Neuronal stem cell (in vitro differentiated cells): ENCODE measurements around the gene GDA.
A peak's percentile ranks its signal among the peaks of the same experiment; 100 is the strongest.

Experiments used
- DNase-seq: peaks from one replicate; pipeline ENCODE4 v3.0.0-alpha.2; 2013; ENCODE audit warnings: low spot score
- H2AFZ ChIP-seq: one replicate; pipeline ENCODE4 v1.6.1; 2013; ENCODE audit warnings: mild to moderate bottlenecking, low read length, inconsistent platforms
- H2AK5ac ChIP-seq: 2 replicates; pipeline ENCODE4 v1.6.1; 2013; ENCODE audit warnings: low read depth, mild to moderate bottlenecking, inconsistent platforms, low read length, moderate library complexity, mixed read lengths
- H2BK120ac ChIP-seq: 2 replicates; pipeline ENCODE4 v1.6.1; 2013; ENCODE audit warnings: low read depth, mild to moderate bottlenecking, inconsistent platforms, low read length, moderate library complexity, mixed read lengths
- H2BK12ac ChIP-seq: one replicate; pipeline ENCODE4 v1.6.1; 2013; ENCODE audit warnings: low read length, inconsistent platforms
- H2BK15ac ChIP-seq: 2 replicates; pipeline ENCODE4 v1.6.1; 2013; ENCODE audit warnings: mild to moderate bottlenecking, low read length, inconsistent platforms, mixed read lengths
- H2BK5ac ChIP-seq: one replicate; pipeline ENCODE4 v1.6.1; 2013; ENCODE audit warnings: inconsistent platforms, mild to moderate bottlenecking, low read length, moderate library complexity
- H3K14ac ChIP-seq: one replicate; pipeline ENCODE4 v1.6.1; 2013; ENCODE audit warnings: low read length, inconsistent platforms
- H3K18ac ChIP-seq: 2 replicates; pipeline ENCODE4 v1.6.1; 2013; ENCODE audit warnings: low read length, inconsistent platforms
- H3K23ac ChIP-seq: 2 replicates; pipeline ENCODE4 v1.6.1; 2013; ENCODE audit warnings: low read depth, mild to moderate bottlenecking, mixed read lengths, low read length, inconsistent platforms; ENCODE audit not compliant: poor library complexity
- H3K27ac ChIP-seq: replicated peaks from 3 replicates; pipeline ENCODE4 v1.5.1; 2013; ENCODE audit warnings: low read length, inconsistent platforms
- H3K27me3 ChIP-seq, 3 experiments: 2 replicates each; pipeline ENCODE4 v1.6.1; 2013; ENCODE audit warnings: low read length in 3 of 3, mild to moderate bottlenecking in 2 of 3, inconsistent platforms in 1 of 3, low read depth in 1 of 3, mixed read lengths in 1 of 3, moderate library complexity in 1 of 3; ENCODE audit not compliant: control insufficient read depth in 3 of 3, insufficient read depth in 3 of 3
- H3K36me3 ChIP-seq, 2 donors: replicated peaks in 1 of 2; 2 replicates each; pipeline ENCODE4 v1.6.1; 2013; ENCODE audit warnings: low read length in 2 of 2; ENCODE audit not compliant: control insufficient read depth in 2 of 2, insufficient read depth in 2 of 2
- H3K4ac ChIP-seq: 2 replicates; pipeline ENCODE4 v1.6.1; 2013; ENCODE audit warnings: inconsistent platforms, mild to moderate bottlenecking, low read length, moderate library complexity
- H3K4me1 ChIP-seq, 2 donors: 1 replicate in 1 of 2; 2 replicates in 1 of 2; pipeline ENCODE4 v1.6.1; 2013; ENCODE audit warnings: low read length in 2 of 2, low read depth in 1 of 2; ENCODE audit not compliant: control insufficient read depth in 2 of 2, insufficient read depth in 1 of 2
- H3K4me2 ChIP-seq: one replicate; pipeline ENCODE4 v1.6.1; 2013; ENCODE audit warnings: mild to moderate bottlenecking, low read length, inconsistent platforms; ENCODE audit not compliant: insufficient read depth, poor library complexity, severe bottlenecking
- H3K4me3 ChIP-seq, 2 donors: 2 replicates each; pipeline ENCODE4 v1.5.1; 2013; ENCODE audit warnings: low read length in 2 of 2, mild to moderate bottlenecking in 2 of 2, inconsistent platforms in 1 of 2, moderate library complexity in 1 of 2
- H3K79me1 ChIP-seq: one replicate; pipeline ENCODE4 v1.6.1; 2013; ENCODE audit warnings: low read depth, mild to moderate bottlenecking, inconsistent platforms, low read length, moderate library complexity
- H3K9ac ChIP-seq: one replicate; pipeline ENCODE4 v1.6.1; 2013; ENCODE audit warnings: mild to moderate bottlenecking, low read depth, low read length, inconsistent platforms; ENCODE audit not compliant: poor library complexity
- H3K9me3 ChIP-seq, 2 donors: replicated peaks in 1 of 2; 2 replicates each; pipeline versions ENCODE3 to v1.6.1; 2013; ENCODE audit warnings: low read length in 2 of 2, mild to moderate bottlenecking in 2 of 2, inconsistent platforms in 1 of 2, low read depth in 1 of 2, mixed read lengths in 1 of 2, moderate library complexity in 1 of 2; ENCODE audit not compliant: control insufficient read depth in 2 of 2, insufficient read depth in 1 of 2
- H4K8ac ChIP-seq: one replicate; pipeline ENCODE4 v1.6.1; 2013; ENCODE audit warnings: low read depth, mild to moderate bottlenecking, inconsistent platforms, low read length, moderate library complexity
- H4K91ac ChIP-seq: one replicate; pipeline ENCODE4 v1.6.1; 2013; ENCODE audit warnings: low read length, low read depth, mild to moderate bottlenecking, inconsistent platforms; ENCODE audit not compliant: poor library complexity
- WGBS, 2 donors: extraction: QIAGEN DNeasy Blood & Tissue Kit; methylation state at CpG; one replicate each; pipeline ENCODE4 v1.1.7; 2013; ENCODE audit warnings: missing lambda C conversion rate in 2 of 2, mixed read lengths in 1 of 2; ENCODE audit not compliant: insufficient read length in 2 of 2, insufficient replicate concordance in 1 of 2; ENCODE audit errors: extremely low coverage in 2 of 2; 5-methylcytosine and 5-hydroxymethylcytosine counted together

The GDA gene

GRCh38 chr9:72274916-72275315 lies 125.7 kb downstream of the GDA start:
- no peak for DNase-seq
- Histone ChIP-seq H3K4me2 (no peak overlapping the region), H3K14ac (no peak overlapping the region), H3K27ac (no peak overlapping the region), H3K4me1 (no peaks in the 10 kb centered on the region), H2BK15ac (no peak overlapping the region), H4K91ac (no peak overlapping the region), H3K27me3 (peaks cover 0 to 9% (median 0%) of the 10 kb centered on the region in 3 experiments), H2AFZ (no peak overlapping the region), H3K9ac (peak overlapping the region; percentile 71), H3K4ac (no peak overlapping the region), H4K8ac (no peak overlapping the region), H3K23ac (no peak overlapping the region), H3K4me3 (no peak overlapping the region), H3K79me1 (no peaks in the 10 kb centered on the region), H2BK120ac (no peak overlapping the region), H3K9me3 (no peaks in the 10 kb centered on the region), H2BK5ac (no peak overlapping the region), H3K18ac (no peak overlapping the region), H3K36me3 (no peaks in the 10 kb centered on the region), H2BK12ac (no peak overlapping the region), H2AK5ac (no peak overlapping the region)
- 100% methylated on average over 1 of the region's 3 CpGs; no CpG with 5 or more reads in 1 of the 2 donors for WGBS, 2 donors

- Histone ChIP-seq H2BK12ac (no peak overlapping the region), H2AFZ (no peak overlapping the region), H3K23ac (no peak overlapping the region), H3K27ac (no peak overlapping the region), H3K9ac (no peak overlapping the region), H3K4me2 (no peak overlapping the region), H3K9me3 (no peaks in the 10 kb centered on the region), H3K36me3 (no peaks in the 10 kb centered on the region), H3K4me3 (no peak overlapping the region), H2BK5ac (no peak overlapping the region), H2BK120ac (no peak overlapping the region), H2AK5ac (no peak overlapping the region), H3K4me1 (no peaks in the 10 kb centered on the region), H3K14ac (no peak overlapping the region), H3K4ac (no peak overlapping the region), H3K18ac (no peak overlapping the region), H4K91ac (no peak overlapping the region), H3K27me3 (peaks cover 0 to 9% (median 0%) of the 10 kb centered on the region in 3 experiments), H3K79me1 (no peaks in the 10 kb centered on the region), H4K8ac (no peak overlapping the region), H2BK15ac (no peak overlapping the region)
- no CpG with 5 or more reads among the region's 1 CpG for WGBS, 2 donors
- DNase-seq, result no peak
Observed at GRCh38 chr9:72276429-72276828, 127.2 kb downstream of the GDA start.

- no CpG with 5 or more reads among the region's 2 CpGs for WGBS, 2 donors
Observed at GRCh38 chr9:72278959-72279358, 129.7 kb downstream of the GDA start.

GRCh38 chr9:72280913-72281500 lies 131.8 kb downstream of the GDA start:
- Histone ChIP-seq H3K23ac (no peak overlapping the region), H4K91ac (no peak overlapping the region), H3K4me1 (no peaks in the 10 kb centered on the region), H3K9me3 (no peaks in the 10 kb centered on the region), H3K36me3 (no peaks in the 10 kb centered on the region), H3K4me3 (no peak overlapping the region), H2AFZ (no peak overlapping the region), H3K27ac (no peak overlapping the region), H3K4ac (no peak overlapping the region), H2BK120ac (no peak overlapping the region), H2AK5ac (no peak overlapping the region), H3K14ac (no peak overlapping the region), H4K8ac (no peak overlapping the region), H3K18ac (no peak overlapping the region), H2BK15ac (no peak overlapping the region), H2BK5ac (no peak overlapping the region), H3K79me1 (no peaks in the 10 kb centered on the region), H2BK12ac (no peak overlapping the region), H3K9ac (no peak overlapping the region), H3K4me2 (no peak overlapping the region), H3K27me3 (peaks cover 0 to 9% (median 0%) of the 10 kb centered on the region in 3 experiments)
- DNase-seq, result peak; percentile 65
- no CpG with 5 or more reads among the region's 11 CpGs for WGBS, 2 donors

More at GRCh38 chr9:72278959-72279358, 129.7 kb downstream of the GDA start:
- no peak overlapping the region for H4K8ac ChIP-seq
- no peak overlapping the region for H3K9ac ChIP-seq
- H2AK5ac ChIP-seq, result no peak overlapping the region
- H3K36me3 ChIP-seq, result no peaks in the 10 kb centered on the region
- H3K14ac ChIP-seq, result no peak overlapping the region
- no peak overlapping the region for H3K23ac ChIP-seq
- H3K4me1 ChIP-seq, result no peaks in the 10 kb centered on the region
- H2BK120ac ChIP-seq, result no peak overlapping the region
- no peak overlapping the region for H2BK15ac ChIP-seq
- no peak overlapping the region for H3K4ac ChIP-seq
- H3K4me2 ChIP-seq, result no peak overlapping the region
- peaks cover 0 to 9% (median 0%) of the 10 kb centered on the region in 3 experiments for H3K27me3 ChIP-seq
- no peaks in the 10 kb centered on the region for H3K79me1 ChIP-seq
- no peak overlapping the region for H2AFZ ChIP-seq
- DNase-seq, result no peak
- no peak overlapping the region for H2BK5ac ChIP-seq
- no peak overlapping the region for H3K27ac ChIP-seq
- H2BK12ac ChIP-seq, result no peak overlapping the region
- no peaks in the 10 kb centered on the region for H3K9me3 ChIP-seq
- H3K18ac ChIP-seq, result no peak overlapping the region
- no peak overlapping the region for H3K4me3 ChIP-seq
- no peak overlapping the region for H4K91ac ChIP-seq
